Activated B cell treated with CpG ODN at 0.5 μM for 24 hours (primary cell): ENCODE measurements around the gene FAM53B. TPM values are rescaled to one million over a fixed set of nuclear protein-coding genes. Genes with fewer than 3 reads are reported as not detected.

Source experiments
- ATAC-seq: fragments of 200-7000 bp; cut with Tn5 transposase; one replicate; pipeline ENCODE4 v1.10.0; 2021; ENCODE audit warnings: low read depth, mild to moderate bottlenecking, moderate library complexity
- CTCF ChIA-PET: fragments of 350-600 bp; sonication (Branson Sonifier 250); formaldehyde crosslinking; loops from one replicate; lab custom pipeline; 2021; ENCODE audit warnings: antibody characterized with exemption; lab: Charles Lee
- POLR2A ChIA-PET: fragments of 350-600 bp; sonication (Branson Sonifier 250); formaldehyde crosslinking; loops from one replicate; lab custom pipeline; 2021; ENCODE audit warnings: antibody characterized with exemption; lab: Charles Lee
- DNase-seq: peaks from one replicate; pipeline ENCODE4 v3.0.0; 2022
- H3K27ac Mint-ChIP-seq: one replicate; pipeline ENCODE4 v1.8.0; 2020; ENCODE audit warnings: mixed read lengths
- H3K27me3 Mint-ChIP-seq: one replicate; pipeline ENCODE4 v1.8.0; 2021; ENCODE audit warnings: mixed read lengths
- H3K36me3 Mint-ChIP-seq: one replicate; pipeline ENCODE4 v1.8.0; 2021; ENCODE audit warnings: low read depth, mixed read lengths
- H3K4me1 Mint-ChIP-seq: one replicate; pipeline ENCODE4 v1.8.0; 2021; ENCODE audit warnings: mixed read lengths
- H3K4me3 Mint-ChIP-seq: one replicate; pipeline ENCODE4 v1.8.0; 2020; ENCODE audit warnings: mild to moderate bottlenecking, mixed read lengths
- H3K9me3 Mint-ChIP-seq: one replicate; pipeline ENCODE4 v1.8.0; 2020; ENCODE audit warnings: mixed read lengths
- CTCF ChIP-seq: fragments of 200-600 bp; IDR thresholded peaks from one replicate; pipeline ENCODE4 v1.8.0; 2022; ENCODE audit warnings: antibody characterized with exemption, mild to moderate bottlenecking
- intact Hi-C: fragments of 100-400 bp; cut with micrococcal nuclease; formaldehyde crosslinking; loops from one replicate; pipeline ENCODE4 v1.15.1; 2024
- total RNA-seq: library from RNA; stranded (reverse); gene quantifications from 2 replicates; pipeline ENCODE4 v1.2.3, GENCODE V29; 2022

Gene FAM53B
- total RNA-seq, 1 donor from 2014 or later = 73.9 TPM

- no peaks in the 10 kb centered on the region for H3K9me3 Mint-ChIP-seq
- ChIA-PET POLR2A (interaction anchor here (1.0 to 7.8 kb wide), 3 partner anchors 10 to 21 kb away, joined by 3 to 78 read pairs (median 3); no protein-coding TSS in a partner anchor), CTCF (interaction anchor here (1.7 kb wide), 1 partner anchor 11 kb away, joined by 3 read pairs; no protein-coding TSS in a partner anchor)
- peak overlapping the region; percentile 96 for H3K27ac Mint-ChIP-seq
- H3K4me3 Mint-ChIP-seq = no peak overlapping the region
- H3K4me1 Mint-ChIP-seq = peaks cover 98% of the 10 kb centered on the region
- no peak for DNase-seq
- H3K36me3 Mint-ChIP-seq = peaks cover 56% of the 10 kb centered on the region
- TF ChIP-seq CTCF = no peak
- no peak for ATAC-seq
- no peaks in the 10 kb centered on the region for H3K27me3 Mint-ChIP-seq
- intact Hi-C loops = no loop called here
These were observed 37.1 kb downstream of the FAM53B start for GRCh38 chr10:124707144-124707467.

- H3K27ac Mint-ChIP-seq = peak overlapping the region; percentile 96
- ChIA-PET POLR2A (interaction anchor here (1.1 to 7.8 kb wide), 5 partner anchors 10 to 34 kb away, joined by 3 to 78 read pairs (median 3); no protein-coding TSS in a partner anchor), CTCF (interaction anchor here (1.4 to 3.2 kb wide), 3 partner anchors 12 to 35 kb away, joined by 3 to 19 read pairs (median 15); no protein-coding TSS in a partner anchor)
- no peak overlapping the region for H3K4me3 Mint-ChIP-seq
- DNase-seq (no peak), ATAC-seq (no peak)
- intact Hi-C loops = no loop called here
- TF ChIP-seq CTCF = no peak
- peaks cover 58% of the 10 kb centered on the region for H3K36me3 Mint-ChIP-seq
- no peaks in the 10 kb centered on the region for H3K27me3 Mint-ChIP-seq
- H3K9me3 Mint-ChIP-seq = no peaks in the 10 kb centered on the region
- peaks cover 99% of the 10 kb centered on the region for H3K4me1 Mint-ChIP-seq
These were observed 37.6 kb downstream of the FAM53B start for GRCh38 chr10:124706462-124707143.

GRCh38 chr10:124705817-124706461 lies 38.2 kb downstream of the FAM53B start:
- intact Hi-C loops = no loop called here
- H3K4me1 Mint-ChIP-seq = peaks cover 99% of the 10 kb centered on the region
- peak overlapping the region; percentile 96 for H3K27ac Mint-ChIP-seq
- ChIA-PET POLR2A (interaction anchor here (1.0 to 7.8 kb wide), 7 partner anchors 9 to 53 kb away, joined by 3 to 78 read pairs (median 3); no protein-coding TSS in a partner anchor), CTCF (interaction anchor here (1.2 to 3.2 kb wide), 3 partner anchors 9 to 36 kb away, joined by 5 to 19 read pairs (median 15); no protein-coding TSS in a partner anchor)
- DNase-seq (no peak), ATAC-seq (no peak)
- no peak overlapping the region for H3K4me3 Mint-ChIP-seq
- H3K36me3 Mint-ChIP-seq = peaks cover 60% of the 10 kb centered on the region
- no peak for TF ChIP-seq CTCF
- H3K27me3 Mint-ChIP-seq = no peaks in the 10 kb centered on the region
- no peaks in the 10 kb centered on the region for H3K9me3 Mint-ChIP-seq

- no peak for DNase-seq
- peaks cover 99% of the 10 kb centered on the region for H3K4me1 Mint-ChIP-seq
- no peak overlapping the region for H3K4me3 Mint-ChIP-seq
- intact Hi-C loops = no loop called here
- peak overlapping the region; percentile 96 for H3K27ac Mint-ChIP-seq
- peaks cover 63% of the 10 kb centered on the region for H3K36me3 Mint-ChIP-seq
- ChIA-PET CTCF (interaction anchor here (1.2 to 3.2 kb wide), 3 partner anchors 9 to 36 kb away, joined by 5 to 19 read pairs (median 15); no protein-coding TSS in a partner anchor), POLR2A (interaction anchor here (1.0 to 7.8 kb wide), 7 partner anchors 9 to 52 kb away, joined by 3 to 78 read pairs (median 3); no protein-coding TSS in a partner anchor)
- no peak for ATAC-seq
- H3K9me3 Mint-ChIP-seq = no peaks in the 10 kb centered on the region
- no peaks in the 10 kb centered on the region for H3K27me3 Mint-ChIP-seq
- no peak for TF ChIP-seq CTCF
These were observed 38.8 kb downstream of the FAM53B start for GRCh38 chr10:124705381-124705740.
